Colonic mucosa (tissue), 4 donors: ENCODE data around the gene SRPRA. TPM values are rescaled to one million over a fixed set of nuclear protein-coding genes. Genes with fewer than 3 reads are reported as not detected.

ENCODE experiments used
- DNase-seq: peaks from one replicate; pipeline ENCODE4 v3.0.0-alpha.2; 2020
- H3K27ac ChIP-seq: fragments of 200-600 bp; one replicate; pipeline ENCODE4 v1.8.0; 2021
- H3K27me3 ChIP-seq: fragments of 200-600 bp; one replicate; pipeline ENCODE4 v1.8.0; 2021
- H3K36me3 ChIP-seq: fragments of 200-600 bp; one replicate; pipeline ENCODE4 v1.8.0; 2021
- H3K4me1 ChIP-seq: fragments of 200-600 bp; one replicate; pipeline ENCODE4 v1.8.0; 2021; ENCODE audit warnings: mild to moderate bottlenecking
- H3K4me3 ChIP-seq: fragments of 200-600 bp; one replicate; pipeline ENCODE4 v1.8.0; 2021
- H3K9ac ChIP-seq, 2 donors: one replicate each; pipeline ENCODE4 v1.7.0; 2013; ENCODE audit warnings: control low read depth in 2 of 2, low read depth in 2 of 2, low read length in 2 of 2
- H3K9me3 ChIP-seq: fragments of 200-600 bp; one replicate; pipeline ENCODE4 v1.8.0; 2021
- CTCF ChIP-seq: fragments of 200-600 bp; IDR thresholded peaks from one replicate; pipeline ENCODE4 v1.8.0; 2022; ENCODE audit warnings: antibody characterized with exemption, mild to moderate bottlenecking
- intact Hi-C: fragments of 100-400 bp; cut with DNase I; formaldehyde crosslinking; loops from one replicate; pipeline ENCODE4 v1.14.1; 2022
- total RNA-seq, 2 donors: library from RNA; stranded (reverse); fragmentation: NEBNext Ultra II Directional in 1 of 2; extraction: Animal tissue kit (Norgen Biotek cat#: 25700) in 1 of 2; gene quantifications; one replicate each; pipeline ENCODE4 v1.2.1, GENCODE V29; 2021
- donor health status: healthy.
- donor health status: DM: no; HTN: no; CAD: no.
- donor health status: DM: no; HTN: no; CAD: no.

The SRPRA gene
- total RNA-seq, 2 donors from 2014 or later, result 75.8 to 102 TPM

GRCh38 chr11:126282736-126283591 lies 14.3 kb upstream of the SRPRA start, which contains the start of gene TIRAP:
TIRAP (plus strand) TSS chr11:126283093; CDS start chr11:126290895, 7,802 bp downstream.
- no peak for TF ChIP-seq CTCF
- no peaks in the 10 kb centered on the region for H3K9me3 ChIP-seq
- peaks cover 7% of the 10 kb centered on the region for H3K4me1 ChIP-seq
- no peaks in the 10 kb centered on the region for H3K36me3 ChIP-seq
- H3K27ac ChIP-seq, result peak within 1 kb of the TSS; percentile 95
- peak within 1 kb of the TSS; percentile 76 for H3K4me3 ChIP-seq
- no peaks in the 10 kb centered on the region for H3K27me3 ChIP-seq
- peak within 1 kb of the TSS; percentile 60 to 90 for H3K9ac ChIP-seq
- intact Hi-C loops, result no loop called here
- peak; percentile 77 for DNase-seq

- Histone ChIP-seq H3K27ac (peak overlapping the region; percentile 95), H3K27me3 (no peaks in the 10 kb centered on the region), H3K4me1 (peaks cover 7% of the 10 kb centered on the region), H3K9ac (peak overlapping the region; percentile 60 to 90), H3K4me3 (peak overlapping the region; percentile 76), H3K36me3 (no peaks in the 10 kb centered on the region), H3K9me3 (no peaks in the 10 kb centered on the region)
- DNase-seq, result peak; percentile 53
- intact Hi-C loops, result no loop called here
- TF ChIP-seq CTCF, result no peak
Measured at GRCh38 chr11:126282361-126282735, 13.7 kb upstream of the SRPRA start.

GRCh38 chr11:126281666-126282175 lies 13.0 kb upstream of the SRPRA start:
- intact Hi-C loops, result no loop called here
- H3K27me3 ChIP-seq, result no peaks in the 10 kb centered on the region
- DNase-seq, result no peak
- TF ChIP-seq CTCF, result no peak
- no peaks in the 10 kb centered on the region for H3K36me3 ChIP-seq
- H3K4me1 ChIP-seq, result peaks cover 7% of the 10 kb centered on the region
- no peak overlapping the region for H3K4me3 ChIP-seq
- peak overlapping the region in 1 of 2 donors; percentile 90 for H3K9ac ChIP-seq
- H3K27ac ChIP-seq, result peak overlapping the region; percentile 95
- H3K9me3 ChIP-seq, result no peaks in the 10 kb centered on the region

- Histone ChIP-seq H3K27me3 (no peaks in the 10 kb centered on the region), H3K36me3 (no peaks in the 10 kb centered on the region), H3K4me3 (no peak overlapping the region), H3K9me3 (no peaks in the 10 kb centered on the region), H3K4me1 (peaks cover 7% of the 10 kb centered on the region), H3K9ac (no peak overlapping the region), H3K27ac (no peak overlapping the region)
- intact Hi-C loops, result no loop called here
- DNase-seq, result no peak
- TF ChIP-seq CTCF, result no peak
Measured at GRCh38 chr11:126281245-126281644, 12.6 kb upstream of the SRPRA start.

- H3K4me1 ChIP-seq, result peaks cover 7% of the 10 kb centered on the region
- intact Hi-C loops, result no loop called here
- no peak for TF ChIP-seq CTCF
- no peak for DNase-seq
- no peaks in the 10 kb centered on the region for H3K27me3 ChIP-seq
- no peaks in the 10 kb centered on the region for H3K9me3 ChIP-seq
- no peak overlapping the region for H3K4me3 ChIP-seq
- no peak overlapping the region for H3K27ac ChIP-seq
- H3K36me3 ChIP-seq, result no peaks in the 10 kb centered on the region
- no peak overlapping the region for H3K9ac ChIP-seq
Measured at GRCh38 chr11:126280595-126280994, 11.9 kb upstream of the SRPRA start.
